ENCODE measurements around the gene PATJ. TPM values are rescaled to one million over a fixed set of nuclear protein-coding genes. Genes with fewer than 3 reads are reported as not detected.
"Not testable (repeated sequence)": the region's sequence is repeated elsewhere in the genome, so short reads cannot be mapped to it uniquely, and the experiment has no call there.

PATJ gene
- total and polyA plus RNA-seq, 5 experiments from 2014 or later = 13.4 to 33.8 (median 17.5) TPM

GRCh38 chr1:61914823-61915482 is 172.7 kb downstream of the PATJ start:
- ATAC-seq (no peak), DNase-seq (no peak)
- Mint-ChIP-seq H3K9me3 (no peaks in the 10 kb centered on the region), H3K4me1 (peaks cover 0 to 3% (median 0%) of the 10 kb centered on the region in 4 donors), H3K4me3 (no peak overlapping the region), H3K27ac (no peak overlapping the region), H3K27me3 (no peaks in the 10 kb centered on the region), H3K36me3 (peaks cover 18 to 76% (median 49%) of the 10 kb centered on the region in 3 donors)
- POLR2A ChIA-PET = no interaction called here

GRCh38 chr1:61921435-61921834 is 179.2 kb downstream of the PATJ start:
- H3K27ac Mint-ChIP-seq = no peak overlapping the region
- H3K4me1 Mint-ChIP-seq = peaks cover 0 to 3% (median 0%) of the 10 kb centered on the region in 4 donors
- no peaks in the 10 kb centered on the region for H3K9me3 Mint-ChIP-seq
- DNase-seq = no peak
- ATAC-seq = no peak
- H3K36me3 Mint-ChIP-seq = peaks cover 20 to 60% (median 54%) of the 10 kb centered on the region in 3 donors
- POLR2A ChIA-PET = no interaction called here
- H3K27me3 Mint-ChIP-seq = no peaks in the 10 kb centered on the region
- H3K4me3 Mint-ChIP-seq = no peak overlapping the region

GRCh38 chr1:61922950-61923480 is 180.7 kb downstream of the PATJ start:
- H3K4me3 Mint-ChIP-seq = no peak overlapping the region
- DNase-seq (no peak), ATAC-seq (no peak)
- POLR2A ChIA-PET = no interaction called here
- no peaks in the 10 kb centered on the region for H3K27me3 Mint-ChIP-seq
- no peak overlapping the region for H3K27ac Mint-ChIP-seq
- H3K4me1 Mint-ChIP-seq = peaks cover 0 to 2% (median 0%) of the 10 kb centered on the region in 4 donors
- H3K36me3 Mint-ChIP-seq = peaks cover 14 to 60% (median 49%) of the 10 kb centered on the region in 3 donors
- no peaks in the 10 kb centered on the region for H3K9me3 Mint-ChIP-seq

DNA sequence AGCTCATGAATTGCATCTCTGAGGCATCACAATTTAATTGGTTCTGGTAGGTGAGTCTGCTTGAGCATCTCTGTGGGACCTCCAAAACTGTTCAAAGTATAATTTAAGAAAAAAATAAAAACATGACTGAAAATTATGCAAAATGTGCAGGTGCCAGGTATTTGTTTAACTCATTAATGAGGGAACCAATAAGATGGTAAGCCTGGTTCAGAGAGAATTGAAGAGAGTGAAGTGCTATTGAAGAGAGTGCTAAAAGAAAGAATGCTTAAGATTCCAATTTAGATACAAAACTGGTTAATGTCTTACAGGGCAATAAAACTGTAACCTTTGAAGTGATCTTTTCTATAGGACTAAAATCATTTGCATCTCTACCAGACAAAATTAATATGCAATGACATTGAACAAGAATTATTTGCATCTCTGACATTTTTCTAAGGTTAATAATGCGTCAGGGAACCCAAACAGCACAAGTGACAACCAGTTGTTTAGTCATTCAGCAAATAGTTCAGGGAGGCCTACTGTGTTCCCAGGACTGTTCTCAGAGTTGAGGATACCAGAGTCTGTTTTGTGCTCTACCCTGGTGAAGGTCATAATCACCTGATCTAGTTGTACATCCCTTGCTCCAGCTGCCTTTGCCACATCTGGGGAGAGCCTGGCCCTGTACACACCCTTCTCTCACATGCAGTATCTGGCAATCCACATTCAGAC is 183.5 kb downstream of the PATJ start:
- H3K9me3 Mint-ChIP-seq = no peaks in the 10 kb centered on the region
- POLR2A ChIA-PET = no interaction called here
- DNase-seq (no peak), ATAC-seq (no peak)
- no peaks in the 10 kb centered on the region for H3K27me3 Mint-ChIP-seq
- H3K4me3 Mint-ChIP-seq = no peak overlapping the region
- H3K27ac Mint-ChIP-seq = no peak overlapping the region
- no peaks in the 10 kb centered on the region for H3K4me1 Mint-ChIP-seq
- peaks cover 13 to 61% (median 48%) of the 10 kb centered on the region in 3 donors for H3K36me3 Mint-ChIP-seq

DNA sequence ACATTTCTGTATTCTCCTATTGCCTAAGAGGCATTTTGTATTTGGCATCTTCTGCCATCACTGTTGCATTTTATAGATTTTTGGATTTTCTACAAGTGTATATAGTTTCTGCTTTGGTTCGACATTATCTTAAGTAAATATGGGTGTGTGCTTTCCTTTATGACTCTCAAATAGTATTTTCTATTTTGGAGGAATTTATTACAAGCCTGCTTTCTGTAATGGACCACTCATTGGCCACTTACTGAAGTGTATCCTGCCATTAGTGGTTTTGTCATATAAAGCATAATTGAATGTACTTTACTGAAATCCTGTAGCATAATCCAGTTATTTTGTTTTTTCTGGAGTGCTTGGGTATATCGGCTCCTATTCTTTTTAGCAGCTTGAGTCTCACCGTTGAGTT is 184.3 kb downstream of the PATJ start:
- ATAC-seq (no peak), DNase-seq (no peak)
- H3K27ac Mint-ChIP-seq = no peak overlapping the region
- no peaks in the 10 kb centered on the region for H3K9me3 Mint-ChIP-seq
- no peaks in the 10 kb centered on the region for H3K27me3 Mint-ChIP-seq
- H3K4me1 Mint-ChIP-seq = no peaks in the 10 kb centered on the region
- POLR2A ChIA-PET = no interaction called here
- H3K4me3 Mint-ChIP-seq = no peak overlapping the region
- H3K36me3 Mint-ChIP-seq = peaks cover 13 to 57% (median 44%) of the 10 kb centered on the region in 3 donors

DNA sequence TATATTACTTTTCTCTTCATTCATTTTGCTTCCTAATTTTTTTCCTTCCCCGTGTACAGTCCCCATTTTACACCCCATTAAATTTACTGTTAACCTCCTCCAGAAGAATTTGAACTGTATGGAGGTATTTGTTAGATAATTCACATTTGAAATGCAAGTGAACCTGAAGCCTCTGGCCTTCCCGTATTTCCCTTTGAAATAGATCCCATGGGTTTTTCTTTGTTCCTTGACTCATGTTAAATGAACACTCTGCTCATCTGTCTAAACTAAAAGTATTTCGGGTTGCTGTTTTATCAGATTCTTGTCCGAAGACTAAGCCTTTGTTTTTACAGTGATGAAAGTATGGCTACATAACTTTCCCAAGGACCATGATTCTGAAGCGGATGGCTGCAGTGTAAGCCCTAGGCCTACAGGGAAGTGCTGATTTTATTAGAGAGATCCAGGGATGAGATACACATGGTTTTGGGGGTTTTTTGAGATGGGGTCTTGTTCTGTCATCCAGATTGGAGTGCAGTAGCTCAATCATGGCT is 187.9 kb downstream of the PATJ start:
- Mint-ChIP-seq H3K27ac (no peak overlapping the region), H3K9me3 (no peaks in the 10 kb centered on the region), H3K36me3 (peaks cover 8 to 61% (median 45%) of the 10 kb centered on the region in 3 donors), H3K4me3 (no peak overlapping the region), H3K27me3 (no peaks in the 10 kb centered on the region), H3K4me1 (peaks cover 2 to 20% (median 10%) of the 10 kb centered on the region in 4 donors)
- POLR2A ChIA-PET = no interaction called here
- ATAC-seq (no peak), DNase-seq (no peak)

- ATAC-seq (no peak), DNase-seq (no peak)
- H3K9me3 Mint-ChIP-seq = no peaks in the 10 kb centered on the region
- H3K4me1 Mint-ChIP-seq = peaks cover 2 to 20% (median 10%) of the 10 kb centered on the region in 4 donors
- no peaks in the 10 kb centered on the region for H3K27me3 Mint-ChIP-seq
- H3K27ac Mint-ChIP-seq = no peak overlapping the region
- peaks cover 8 to 59% (median 41%) of the 10 kb centered on the region in 3 donors for H3K36me3 Mint-ChIP-seq
- H3K4me3 Mint-ChIP-seq = no peak overlapping the region
- POLR2A ChIA-PET = no interaction called here
Measured at GRCh38 chr1:61931587-61932279, 189.5 kb downstream of the PATJ start.

GRCh38 chr1:61935516-61935915 is 193.2 kb downstream of the PATJ start:
- Mint-ChIP-seq H3K36me3 (peaks cover 5 to 43% (median 31%) of the 10 kb centered on the region in 3 donors), H3K9me3 (no peaks in the 10 kb centered on the region), H3K27ac (no peak overlapping the region), H3K4me1 (peaks cover 2 to 20% (median 10%) of the 10 kb centered on the region in 4 donors), H3K27me3 (no peaks in the 10 kb centered on the region), H3K4me3 (no peak overlapping the region)
- no peak for ATAC-seq
- no peak for DNase-seq
- POLR2A ChIA-PET = no interaction called here

GRCh38 chr1:61936839-61937238 is 194.6 kb downstream of the PATJ start:
- peaks cover 5 to 41% (median 32%) of the 10 kb centered on the region in 3 donors for H3K36me3 Mint-ChIP-seq
- DNase-seq (no peak), ATAC-seq (no peak)
- H3K27ac Mint-ChIP-seq = no peak overlapping the region
- H3K9me3 Mint-ChIP-seq = no peaks in the 10 kb centered on the region
- H3K4me1 Mint-ChIP-seq = peaks cover 2 to 20% (median 10%) of the 10 kb centered on the region in 4 donors
- H3K27me3 Mint-ChIP-seq = no peaks in the 10 kb centered on the region
- POLR2A ChIA-PET = no interaction called here
- no peak overlapping the region for H3K4me3 Mint-ChIP-seq

GRCh38 chr1:61941794-61942193 is 199.5 kb downstream of the PATJ start:
- Mint-ChIP-seq H3K36me3 (peaks cover 0 to 34% (median 31%) of the 10 kb centered on the region in 3 donors), H3K4me3 (no peak overlapping the region), H3K27ac (no peak overlapping the region), H3K27me3 (no peaks in the 10 kb centered on the region), H3K4me1 (no peaks in the 10 kb centered on the region), H3K9me3 (peaks cover 0 to 9% (median 0%) of the 10 kb centered on the region in 9 donors)
- ATAC-seq (no peak), DNase-seq (no peak)
- POLR2A ChIA-PET = no interaction called here

DNA sequence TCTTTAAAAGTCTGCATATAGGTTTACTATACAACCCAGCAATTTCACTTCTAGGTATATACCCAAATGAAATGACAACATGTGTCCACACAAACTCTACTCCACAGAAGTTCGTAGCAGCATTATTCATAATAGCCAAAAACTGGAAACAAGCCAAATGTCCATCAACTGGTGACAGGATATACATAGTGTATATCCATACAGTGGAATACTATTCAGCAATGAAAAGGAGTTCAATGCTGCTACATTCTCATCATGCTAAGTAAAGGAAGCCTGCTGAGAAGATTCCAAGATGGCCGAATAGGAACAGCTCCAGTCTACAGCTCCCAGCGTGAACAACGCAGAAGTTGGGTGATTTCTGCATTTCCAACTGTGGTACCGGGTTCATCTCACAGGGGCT is 200.6 kb downstream of the PATJ start:
- POLR2A ChIA-PET = no interaction called here
- peaks cover 0 to 9% (median 4%) of the 10 kb centered on the region in 9 donors for H3K9me3 Mint-ChIP-seq
- no peak overlapping the region for H3K4me3 Mint-ChIP-seq
- H3K4me1 Mint-ChIP-seq = no peaks in the 10 kb centered on the region
- ATAC-seq (no peak), DNase-seq (no peak)
- H3K27ac Mint-ChIP-seq = no peak overlapping the region
- peaks cover 0 to 29% (median 26%) of the 10 kb centered on the region in 3 donors for H3K36me3 Mint-ChIP-seq
- no peaks in the 10 kb centered on the region for H3K27me3 Mint-ChIP-seq

GRCh38 chr1:61948685-61949084 is 206.4 kb downstream of the PATJ start:
- POLR2A ChIA-PET, H3K9me3 Mint-ChIP-seq, H3K4me3 Mint-ChIP-seq, H3K27ac Mint-ChIP-seq, H3K36me3 Mint-ChIP-seq, H3K27me3 Mint-ChIP-seq, H3K4me1 Mint-ChIP-seq, DNase-seq, ATAC-seq: not testable (repeated sequence)

GRCh38 chr1:61950418-61950817 is 208.1 kb downstream of the PATJ start:
- Mint-ChIP-seq H3K27ac (no peak overlapping the region), H3K27me3 (no peaks in the 10 kb centered on the region), H3K36me3 (peaks cover 0 to 10% (median 9%) of the 10 kb centered on the region in 3 donors), H3K9me3 (peaks cover 0 to 9% (median 0%) of the 10 kb centered on the region in 9 donors), H3K4me1 (peaks cover 0 to 4% (median 0%) of the 10 kb centered on the region in 4 donors), H3K4me3 (no peak overlapping the region)
- POLR2A ChIA-PET = no interaction called here
- no peak for ATAC-seq
- DNase-seq = no peak
